Measurements from ENCODE around the gene EPB41L2. TPM values are rescaled to one million over a fixed set of nuclear protein-coding genes. Genes with fewer than 3 reads are reported as not detected.

EPB41L2 gene
- total RNA-seq, 1 donor from 2014 or later: 61.8 TPM

GRCh38 chr6:130863415-130864230 is 199.4 kb downstream of the EPB41L2 start:
- TF ChIP-seq EZH2 (IDR thresholded peaks at IDR 0.05): no peak
- TF ChIP-seq CTCF (IDR thresholded peaks at IDR 0.05): no peak
- TF ChIP-seq EZH2phosphoT487 (IDR thresholded peaks at IDR 0.05): no peak
- H3K4me3 ChIP-seq: no peak overlapping the region
- no peak overlapping the region for H3K4me2 ChIP-seq
- H4K20me1 ChIP-seq (ENCODE audit: low read depth): no peaks in the 10 kb centered on the region
- H3K79me2 ChIP-seq (ENCODE audit: low read depth): no peaks in the 10 kb centered on the region
- Mint-ChIP-seq H3K27ac (no peak overlapping the region), H3K36me3 (peaks cover 26% of the 10 kb centered on the region), H3K27me3 (ENCODE audit: insufficient read depth, low read depth) (peaks cover 4% of the 10 kb centered on the region), H3K4me3 (no peak overlapping the region), H3K9me3 (no peaks in the 10 kb centered on the region), H3K4me1 (peaks cover 2% of the 10 kb centered on the region)
- no peaks in the 10 kb centered on the region for H3K9me3 ChIP-seq (ENCODE audit: low read depth)
- H3F3A ChIP-seq (ENCODE audit: low read depth): no peaks in the 10 kb centered on the region
- no peak overlapping the region for H3K27ac ChIP-seq
- no peak overlapping the region for H2AFZ ChIP-seq (replicated peaks)
- no peaks in the 10 kb centered on the region for H3K27me3 ChIP-seq
- H3K9ac ChIP-seq: no peak overlapping the region
- H3K36me3 ChIP-seq: no peaks in the 10 kb centered on the region
- peaks cover 4% of the 10 kb centered on the region for H3K4me1 ChIP-seq
- DNase-seq (ENCODE audit: low spot score): no peak

- H3K4me1 Mint-ChIP-seq: no peaks in the 10 kb centered on the region
- Histone ChIP-seq H4K20me1 (ENCODE audit: low read depth) (no peaks in the 10 kb centered on the region), H3K9me3 (ENCODE audit: low read depth) (no peaks in the 10 kb centered on the region), H3K27ac (no peak overlapping the region), H3K36me3 (no peaks in the 10 kb centered on the region), H3K4me3 (no peak overlapping the region), H3K9ac (no peak overlapping the region), H3K79me2 (ENCODE audit: low read depth) (no peaks in the 10 kb centered on the region), H3K4me2 (no peak overlapping the region), H3K4me1 (no peaks in the 10 kb centered on the region), H3F3A (ENCODE audit: low read depth) (no peaks in the 10 kb centered on the region), H3K27me3 (no peaks in the 10 kb centered on the region), H2AFZ (replicated peaks) (no peak overlapping the region)
- peaks cover 26% of the 10 kb centered on the region for H3K36me3 Mint-ChIP-seq
- DNase-seq (ENCODE audit: low spot score): no peak
- H3K27me3 Mint-ChIP-seq (ENCODE audit: insufficient read depth, low read depth): peaks cover 4% of the 10 kb centered on the region
- H3K27ac Mint-ChIP-seq: no peak overlapping the region
- TF ChIP-seq CTCF (IDR thresholded peaks at IDR 0.05) (no peak), EZH2 (IDR thresholded peaks at IDR 0.05) (no peak), EZH2phosphoT487 (IDR thresholded peaks at IDR 0.05) (no peak)
- H3K9me3 Mint-ChIP-seq: no peaks in the 10 kb centered on the region
- no peak overlapping the region for H3K4me3 Mint-ChIP-seq
These were observed 200.7 kb downstream of the EPB41L2 start for GRCh38 chr6:130862370-130862769.

- H3K36me3 ChIP-seq: no peaks in the 10 kb centered on the region
- H3K79me2 ChIP-seq (ENCODE audit: low read depth): no peaks in the 10 kb centered on the region
- TF ChIP-seq CTCF (IDR thresholded peaks at IDR 0.05): no peak
- no peak for TF ChIP-seq EZH2 (IDR thresholded peaks at IDR 0.05)
- no peak for TF ChIP-seq EZH2phosphoT487 (IDR thresholded peaks at IDR 0.05)
- H3K4me2 ChIP-seq: no peak overlapping the region
- peaks cover 2% of the 10 kb centered on the region for H3K27me3 Mint-ChIP-seq (ENCODE audit: insufficient read depth, low read depth)
- no peak overlapping the region for H3K27ac ChIP-seq
- H3K36me3 Mint-ChIP-seq: peaks cover 26% of the 10 kb centered on the region
- H3K27ac Mint-ChIP-seq: no peak overlapping the region
- H3K4me3 ChIP-seq: no peak overlapping the region
- H3K9me3 Mint-ChIP-seq: no peaks in the 10 kb centered on the region
- H3K4me1 Mint-ChIP-seq: peaks cover under 1% of the 10 kb centered on the region
- no peak overlapping the region for H3K9ac ChIP-seq
- no peak for DNase-seq (ENCODE audit: low spot score)
- H2AFZ ChIP-seq (replicated peaks): no peak overlapping the region
- no peak overlapping the region for H3K4me3 Mint-ChIP-seq
- no peaks in the 10 kb centered on the region for H3F3A ChIP-seq (ENCODE audit: low read depth)
- H4K20me1 ChIP-seq (ENCODE audit: low read depth): no peaks in the 10 kb centered on the region
- H3K4me1 ChIP-seq: peaks cover under 1% of the 10 kb centered on the region
- no peaks in the 10 kb centered on the region for H3K9me3 ChIP-seq (ENCODE audit: low read depth)
- no peaks in the 10 kb centered on the region for H3K27me3 ChIP-seq
These were observed 203.7 kb downstream of the EPB41L2 start for GRCh38 chr6:130859161-130859867.
